Activated CD4-positive, alpha-beta T cell treated with anti-CD3 and anti-CD28 coated beads, Interleukin-2, amount 10 ng/mL, durations not matched to agents 7 days and 5 days (primary cell): ENCODE data around the gene AVPR2. TPM values are rescaled to one million over a fixed set of nuclear protein-coding genes. Genes with fewer than 3 reads are reported as not detected.

ENCODE experiments used
- CTCF ChIA-PET: fragments of 350-600 bp; sonication (Branson Sonifier 250); formaldehyde crosslinking; loops from one replicate; lab custom pipeline; 2021; ENCODE audit warnings: antibody characterized with exemption; lab: Charles Lee
- POLR2A ChIA-PET: fragments of 350-600 bp; sonication (Branson Sonifier 250); formaldehyde crosslinking; loops from one replicate; lab custom pipeline; 2021; ENCODE audit warnings: antibody characterized with exemption; lab: Charles Lee
- DNase-seq: peaks from one replicate; pipeline ENCODE4 v3.0.0-alpha.2; 2020
- H3K27ac Mint-ChIP-seq: one replicate; pipeline ENCODE4 v1.8.0; 2021; ENCODE audit warnings: mild to moderate bottlenecking, moderate library complexity, mixed read lengths
- H3K27me3 Mint-ChIP-seq: one replicate; pipeline ENCODE4 v1.8.0; 2021; ENCODE audit warnings: mixed read lengths
- H3K36me3 Mint-ChIP-seq: one replicate; pipeline ENCODE4 v1.8.0; 2021; ENCODE audit warnings: low read depth, mixed read lengths
- H3K4me1 Mint-ChIP-seq: one replicate; pipeline ENCODE4 v1.8.0; 2021; ENCODE audit warnings: mixed read lengths
- H3K4me3 Mint-ChIP-seq: one replicate; pipeline ENCODE4 v1.8.0; 2021; ENCODE audit warnings: mild to moderate bottlenecking, moderate library complexity, mixed read lengths
- H3K9me3 Mint-ChIP-seq: one replicate; pipeline ENCODE4 v1.8.0; 2021; ENCODE audit warnings: mixed read lengths
- total RNA-seq, 2 experiments: library from RNA; stranded (reverse); gene quantifications; one replicate each; pipeline ENCODE4 v1.2.3, GENCODE V29; 2021

The AVPR2 gene
- total RNA-seq, 2 experiments from 2014 or later, result not detected

- CTCF ChIA-PET, result interaction anchor here (0.5 to 16.0 kb wide), 6 partner anchors 9 to 341 kb away, joined by 3 to 205 read pairs (median 6); partner anchors contain the start of gene RENBP
- Mint-ChIP-seq H3K4me3 (peak overlapping the region; percentile 85), H3K27ac (peak overlapping the region; percentile 94), H3K27me3 (no peaks in the 10 kb centered on the region), H3K36me3 (peaks cover 40% of the 10 kb centered on the region), H3K9me3 (no peaks in the 10 kb centered on the region), H3K4me1 (peaks cover 34% of the 10 kb centered on the region)
- DNase-seq, result peak; percentile 83
- POLR2A ChIA-PET, result no interaction called here
Measured at GRCh38 chrX:153926858-153927671, 22.6 kb downstream of the AVPR2 start.

- no peaks in the 10 kb centered on the region for H3K27me3 Mint-ChIP-seq
- H3K9me3 Mint-ChIP-seq, result no peaks in the 10 kb centered on the region
- no peak for DNase-seq
- peaks cover 38% of the 10 kb centered on the region for H3K36me3 Mint-ChIP-seq
- peaks cover 30% of the 10 kb centered on the region for H3K4me1 Mint-ChIP-seq
- ChIA-PET POLR2A (no interaction called here), CTCF (interaction anchor here (0.6 to 16.0 kb wide), 4 partner anchors 10 to 547 kb away, joined by 3 to 205 read pairs (median 4); partner anchors contain the start of gene RENBP)
- H3K27ac Mint-ChIP-seq, result peak overlapping the region; percentile 94
- H3K4me3 Mint-ChIP-seq, result peak overlapping the region; percentile 85
Measured at GRCh38 chrX:153927672-153927921, 23.1 kb downstream of the AVPR2 start.

- peak; percentile 93 for DNase-seq
- H3K4me3 Mint-ChIP-seq, result peak overlapping the region; percentile 90
- peaks cover 36% of the 10 kb centered on the region for H3K36me3 Mint-ChIP-seq
- peak overlapping the region; percentile 98 for H3K27ac Mint-ChIP-seq
- H3K4me1 Mint-ChIP-seq, result peaks cover 27% of the 10 kb centered on the region
- POLR2A ChIA-PET, result no interaction called here
- no peaks in the 10 kb centered on the region for H3K9me3 Mint-ChIP-seq
- CTCF ChIA-PET, result interaction anchor here (0.6 to 16.0 kb wide), 7 partner anchors 9 to 547 kb away, joined by 3 to 205 read pairs (median 3); partner anchors contain the start of gene RENBP
- H3K27me3 Mint-ChIP-seq, result no peaks in the 10 kb centered on the region
Measured at GRCh38 chrX:153927922-153928760, 23.7 kb downstream of the AVPR2 start.

- H3K27ac Mint-ChIP-seq, result peak overlapping the region; percentile 98
- H3K4me3 Mint-ChIP-seq, result peak overlapping the region; percentile 90
- no peaks in the 10 kb centered on the region for H3K9me3 Mint-ChIP-seq
- no peaks in the 10 kb centered on the region for H3K27me3 Mint-ChIP-seq
- peaks cover 25% of the 10 kb centered on the region for H3K4me1 Mint-ChIP-seq
- no peak for DNase-seq
- H3K36me3 Mint-ChIP-seq, result peaks cover 30% of the 10 kb centered on the region
- ChIA-PET POLR2A (no interaction called here), CTCF (interaction anchor here (0.9 to 16.0 kb wide), 6 partner anchors 9 to 45 kb away, joined by 3 to 205 read pairs (median 3); partner anchors contain the start of gene RENBP)
Measured at GRCh38 chrX:153928846-153929245, 24.4 kb downstream of the AVPR2 start.

GRCh38 chrX:153929576-153929975 is 25.1 kb downstream of the AVPR2 start:
- Mint-ChIP-seq H3K27me3 (no peaks in the 10 kb centered on the region), H3K4me3 (peak overlapping the region; percentile 90), H3K9me3 (no peaks in the 10 kb centered on the region), H3K27ac (no peak overlapping the region), H3K4me1 (peaks cover 30% of the 10 kb centered on the region), H3K36me3 (peaks cover 22% of the 10 kb centered on the region)
- DNase-seq, result no peak
- ChIA-PET POLR2A (no interaction called here), CTCF (interaction anchor here (0.9 to 16.0 kb wide), 2 partner anchors 18 to 19 kb away, joined by 3 to 205 read pairs; partner anchors contain the start of gene RENBP)

GRCh38 chrX:153930011-153930910 is 25.8 kb downstream of the AVPR2 start:
- Mint-ChIP-seq H3K4me1 (peaks cover 30% of the 10 kb centered on the region), H3K9me3 (no peaks in the 10 kb centered on the region), H3K27me3 (no peaks in the 10 kb centered on the region), H3K4me3 (no peak overlapping the region), H3K27ac (peak overlapping the region; percentile 60), H3K36me3 (peaks cover 15% of the 10 kb centered on the region)
- no peak for DNase-seq
- CTCF ChIA-PET, result interaction anchor here (0.9 to 16.0 kb wide), 2 partner anchors 18 to 19 kb away, joined by 3 to 205 read pairs; partner anchors contain the start of gene RENBP
- POLR2A ChIA-PET, result no interaction called here

- H3K27me3 Mint-ChIP-seq, result no peaks in the 10 kb centered on the region
- H3K9me3 Mint-ChIP-seq, result no peaks in the 10 kb centered on the region
- ChIA-PET CTCF (interaction anchor here (16.0 kb wide), 1 partner anchor 17 kb away, joined by 205 read pairs; the partner anchor contains the start of gene RENBP), POLR2A (no interaction called here)
- H3K27ac Mint-ChIP-seq, result peak overlapping the region; percentile 41
- H3K4me3 Mint-ChIP-seq, result no peak overlapping the region
- peaks cover 14% of the 10 kb centered on the region for H3K36me3 Mint-ChIP-seq
- peaks cover 33% of the 10 kb centered on the region for H3K4me1 Mint-ChIP-seq
- DNase-seq, result no peak
Measured at GRCh38 chrX:153931151-153931550, 26.7 kb downstream of the AVPR2 start.

- CTCF ChIA-PET, result interaction anchor here (16.0 kb wide), 1 partner anchor 16 kb away, joined by 205 read pairs; the partner anchor contains the start of gene RENBP
- Mint-ChIP-seq H3K4me1 (peaks cover 34% of the 10 kb centered on the region), H3K36me3 (peaks cover 14% of the 10 kb centered on the region), H3K27ac (no peak overlapping the region), H3K4me3 (no peak overlapping the region), H3K27me3 (no peaks in the 10 kb centered on the region), H3K9me3 (no peaks in the 10 kb centered on the region)
- DNase-seq, result no peak
- POLR2A ChIA-PET, result no interaction called here
Measured at GRCh38 chrX:153931748-153932147, 27.3 kb downstream of the AVPR2 start.

GRCh38 chrX:153932220-153932915 is 27.9 kb downstream of the AVPR2 start:
- H3K9me3 Mint-ChIP-seq, result no peaks in the 10 kb centered on the region
- DNase-seq, result no peak
- ChIA-PET POLR2A (interaction anchor here (0.6 kb wide), 1 partner anchor 68 kb away, joined by 5 read pairs; no protein-coding TSS in a partner anchor), CTCF (interaction anchor here (0.9 to 16.0 kb wide), 2 partner anchors 10 to 16 kb away, joined by 3 to 205 read pairs; partner anchors contain the start of gene RENBP)
- peaks cover 34% of the 10 kb centered on the region for H3K4me1 Mint-ChIP-seq
- peaks cover 14% of the 10 kb centered on the region for H3K36me3 Mint-ChIP-seq
- no peak overlapping the region for H3K27ac Mint-ChIP-seq
- no peak overlapping the region for H3K4me3 Mint-ChIP-seq
- no peaks in the 10 kb centered on the region for H3K27me3 Mint-ChIP-seq

GRCh38 chrX:153933748-153934147 is 29.3 kb downstream of the AVPR2 start:
- ChIA-PET POLR2A (no interaction called here), CTCF (interaction anchor here (1.3 to 16.0 kb wide), 2 partner anchors 9 to 14 kb away, joined by 4 to 205 read pairs; partner anchors contain the start of gene RENBP)
- no peak for DNase-seq
- Mint-ChIP-seq H3K9me3 (no peaks in the 10 kb centered on the region), H3K4me1 (peaks cover 35% of the 10 kb centered on the region), H3K36me3 (peaks cover 12% of the 10 kb centered on the region), H3K4me3 (peak overlapping the region; percentile 82), H3K27me3 (no peaks in the 10 kb centered on the region), H3K27ac (peak overlapping the region; percentile 83)

- peak overlapping the region; percentile 82 for H3K4me3 Mint-ChIP-seq
- no peaks in the 10 kb centered on the region for H3K9me3 Mint-ChIP-seq
- no peak for DNase-seq
- peak overlapping the region; percentile 83 for H3K27ac Mint-ChIP-seq
- peaks cover 7% of the 10 kb centered on the region for H3K36me3 Mint-ChIP-seq
- ChIA-PET CTCF (interaction anchor here (1.3 to 16.0 kb wide), 2 partner anchors 10 to 14 kb away, joined by 4 to 205 read pairs; partner anchors contain the start of gene RENBP), POLR2A (no interaction called here)
- H3K4me1 Mint-ChIP-seq, result peaks cover 30% of the 10 kb centered on the region
- no peaks in the 10 kb centered on the region for H3K27me3 Mint-ChIP-seq
Measured at GRCh38 chrX:153934148-153934761, 29.8 kb downstream of the AVPR2 start.
